DND-41 (cell line): ENCODE measurements around the gene GCNT3.
"Not testable (repeated sequence)": the region's sequence is repeated elsewhere in the genome, so short reads cannot be mapped to it uniquely, and the experiment has no call there.

Experiments used
- ATAC-seq: fragments of 200-7000 bp; cut with Tn5 transposase; 3 replicates; pipeline ENCODE4 v1.9.1; 2021; ENCODE audit warnings: low read depth; ENCODE audit not compliant: insufficient read depth
- DNase-seq: peaks from one replicate; pipeline ENCODE4 v3.0.0-alpha.2; 2020
- H2AFZ ChIP-seq: 2 replicates; pipeline ENCODE4 v1.6.0; 2012; ENCODE audit warnings: low read depth, low read length
- H3K27ac ChIP-seq: 2 replicates; pipeline ENCODE4 v1.5.1; 2012; ENCODE audit warnings: low read length, inconsistent platforms
- H3K27me3 ChIP-seq: fragments of 200-600 bp; sonication (generic); 2 replicates; pipeline ENCODE4 v1.6.0; 2012; ENCODE audit warnings: low read length, mild to moderate bottlenecking, inconsistent platforms; ENCODE audit not compliant: insufficient read depth, poor library complexity
- H3K36me3 ChIP-seq: 2 replicates; pipeline ENCODE4 v1.5.1; 2012; ENCODE audit warnings: low read length, inconsistent platforms; ENCODE audit not compliant: insufficient read depth
- H3K4me1 ChIP-seq: 2 replicates; pipeline ENCODE4 v1.5.1; 2012; ENCODE audit warnings: mild to moderate bottlenecking, low read length; ENCODE audit not compliant: insufficient read depth
- H3K4me2 ChIP-seq: 2 replicates; pipeline ENCODE4 v1.6.0; 2012; ENCODE audit warnings: mild to moderate bottlenecking, moderate library complexity, low read length, inconsistent platforms; ENCODE audit not compliant: insufficient read depth
- H3K4me3 ChIP-seq, 2 experiments: fragments of 200-600 bp in 1 of 2; shearing (Covaris generic) in 1 of 2; 2 replicates each; pipeline ENCODE4 v1.5.1; 2012 to 2016; ENCODE audit warnings: inconsistent platforms in 2 of 2, low read length in 2 of 2, mild to moderate bottlenecking in 2 of 2, low read depth in 1 of 2, moderate library complexity in 1 of 2
- H3K79me2 ChIP-seq: 2 replicates; pipeline ENCODE4 v1.6.0; 2012; ENCODE audit warnings: low read length, inconsistent platforms; ENCODE audit not compliant: insufficient read depth
- H3K9ac ChIP-seq: 2 replicates; pipeline ENCODE4 v1.6.0; 2012; ENCODE audit warnings: low read depth, mild to moderate bottlenecking, inconsistent platforms, low read length, moderate library complexity
- H3K9me3 ChIP-seq: 2 replicates; pipeline ENCODE4 v1.5.1; 2012; ENCODE audit warnings: low read length, moderate library complexity, mild to moderate bottlenecking, inconsistent platforms; ENCODE audit not compliant: insufficient read depth, severe bottlenecking
- H4K20me1 ChIP-seq: 2 replicates; pipeline ENCODE4 v1.6.0; 2012; ENCODE audit warnings: low read length; ENCODE audit not compliant: insufficient read depth
- CTCF ChIP-seq: IDR thresholded peaks from 2 replicates; pipeline ENCODE4 v1.5.1; 2012; ENCODE audit warnings: borderline replicate concordance, low read length, moderate library complexity, mild to moderate bottlenecking; ENCODE audit not compliant: poor library complexity, severe bottlenecking; ENCODE audit errors: extremely low read depth
- EZH2 ChIP-seq: IDR thresholded peaks from 3 replicates; pipeline ENCODE4 v1.6.1; 2012; ENCODE audit warnings: borderline replicate concordance, low read depth, mild to moderate bottlenecking, moderate library complexity, low read length, inconsistent platforms; ENCODE audit not compliant: severe bottlenecking

GCNT3 gene

DNA sequence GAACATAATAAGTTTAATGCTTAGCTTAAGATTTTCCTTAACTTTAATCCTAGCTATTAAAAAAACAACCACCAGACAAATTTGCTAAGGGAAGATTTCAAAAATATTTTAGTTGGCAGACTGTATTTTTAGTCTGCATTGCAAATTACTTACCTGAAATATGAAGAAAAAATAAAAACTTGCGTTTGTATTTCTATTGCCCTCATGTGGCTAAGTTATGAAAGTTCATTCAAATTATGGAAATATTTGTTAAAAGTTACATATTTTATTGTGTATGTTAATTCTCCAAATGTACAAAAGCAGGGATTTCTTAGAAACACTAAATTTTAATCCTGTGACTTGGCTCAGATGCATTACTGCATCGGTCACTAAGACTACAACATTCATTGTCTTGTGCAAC, 30.8 kb downstream of the GCNT3 start:
- peaks cover 43% of the 10 kb centered on the region for H3K36me3 ChIP-seq
- no peak for TF ChIP-seq EZH2
- peak; percentile 21 for TF ChIP-seq CTCF
- no peak for DNase-seq

DNA sequence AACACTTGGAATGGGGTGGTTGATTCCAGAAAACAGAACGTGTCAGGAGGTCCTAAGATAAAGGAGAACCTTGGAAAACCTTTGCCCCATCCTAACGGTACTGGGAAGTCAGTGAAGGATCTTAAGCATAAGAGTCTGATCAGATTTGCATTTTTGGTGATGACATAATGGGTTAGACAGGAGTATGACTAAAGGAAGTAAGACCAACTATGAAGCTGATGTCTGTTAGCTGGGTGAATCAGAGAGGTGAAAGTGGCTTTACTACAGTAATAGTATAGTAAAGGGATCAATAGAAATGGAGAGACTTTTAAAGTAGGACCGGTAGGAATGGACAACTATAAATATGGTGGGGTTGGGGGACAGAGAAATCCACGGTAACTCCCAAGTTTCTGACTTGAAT, 33.2 kb downstream of the GCNT3 start:
- H3K36me3 ChIP-seq: peaks cover 38% of the 10 kb centered on the region

More for the DNA sequence above, 30.8 kb downstream of the GCNT3 start:
- Histone ChIP-seq H3K4me2 (no peak overlapping the region), H3K4me1 (no peaks in the 10 kb centered on the region), H2AFZ (no peak overlapping the region), H3K9ac (no peak overlapping the region), H3K4me3 (no peak overlapping the region), H3K27ac (no peak overlapping the region), H3K27me3 (no peaks in the 10 kb centered on the region), H3K9me3 (no peaks in the 10 kb centered on the region), H3K79me2 (no peaks in the 10 kb centered on the region), H4K20me1 (no peaks in the 10 kb centered on the region)
- ATAC-seq: no peak

DNA sequence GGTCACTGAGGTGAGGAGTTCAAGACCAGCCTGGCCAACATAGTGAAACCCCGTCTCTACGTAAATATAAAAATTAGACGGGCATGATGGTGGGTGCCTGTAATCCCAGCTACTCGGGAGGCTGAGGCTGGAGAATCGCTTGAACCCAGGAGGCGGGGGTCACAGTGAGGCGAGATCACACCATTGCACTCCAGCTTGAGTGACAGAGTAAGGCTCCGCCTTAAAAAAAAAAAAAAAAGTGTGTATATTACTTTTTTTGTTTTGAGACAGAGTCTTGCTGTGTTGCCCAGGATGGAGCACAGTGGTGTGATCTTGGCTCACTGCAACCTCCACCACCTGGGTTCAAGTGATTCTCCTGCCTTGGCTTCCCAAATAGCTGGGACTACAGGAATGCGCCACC, 34.2 kb downstream of the GCNT3 start:
- not testable (repeated sequence) for H3K27ac ChIP-seq, ATAC-seq, H3K4me3 ChIP-seq, H3K9ac ChIP-seq, H3K27me3 ChIP-seq, DNase-seq, H3K79me2 ChIP-seq, H4K20me1 ChIP-seq, H3K9me3 ChIP-seq, H2AFZ ChIP-seq, H3K4me2 ChIP-seq, H3K4me1 ChIP-seq
- peaks cover 39% of the 10 kb centered on the region for H3K36me3 ChIP-seq

More for the DNA sequence above, 33.2 kb downstream of the GCNT3 start:
- TF ChIP-seq EZH2 (no peak), CTCF (no peak)
- DNase-seq: no peak
- H3K27me3 ChIP-seq: no peaks in the 10 kb centered on the region
- no peak for ATAC-seq
- H3K4me3 ChIP-seq: no peak overlapping the region
- no peak overlapping the region for H3K9ac ChIP-seq
- H3K27ac ChIP-seq: no peak overlapping the region
- H3K4me2 ChIP-seq: no peak overlapping the region
- H2AFZ ChIP-seq: no peak overlapping the region
- no peaks in the 10 kb centered on the region for H4K20me1 ChIP-seq
- H3K79me2 ChIP-seq: no peaks in the 10 kb centered on the region
- H3K9me3 ChIP-seq: no peaks in the 10 kb centered on the region
- no peaks in the 10 kb centered on the region for H3K4me1 ChIP-seq

DNA sequence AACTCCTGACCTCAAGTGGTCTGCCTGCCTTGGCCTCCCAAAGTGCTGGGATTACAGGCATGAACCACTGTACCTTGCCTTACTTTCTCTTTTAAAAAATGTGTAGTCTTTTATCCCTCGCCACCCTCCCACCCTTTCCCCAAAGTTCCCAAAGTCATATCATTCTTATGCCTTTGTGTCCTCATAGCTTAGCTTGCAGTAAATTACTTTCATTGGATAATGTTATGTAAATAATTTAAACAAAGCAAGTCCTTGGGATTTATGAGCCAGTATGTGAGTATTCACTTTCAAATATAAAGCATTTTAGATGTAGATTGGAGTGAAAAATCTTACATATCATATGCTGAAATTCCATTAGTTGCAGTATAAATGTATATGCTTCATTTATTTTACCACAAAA, 34.7 kb downstream of the GCNT3 start:
- Histone ChIP-seq H3K79me2 (no peaks in the 10 kb centered on the region; the same call in 1 of the 2 replicates), H3K36me3 (peaks cover 39% of the 10 kb centered on the region), H3K4me2 (no peak overlapping the region), H2AFZ (no peak overlapping the region), H3K9me3 (no peaks in the 10 kb centered on the region), H3K27me3 (no peaks in the 10 kb centered on the region), H3K9ac (no peak overlapping the region), H4K20me1 (no peaks in the 10 kb centered on the region), H3K27ac (no peak overlapping the region), H3K4me1 (no peaks in the 10 kb centered on the region), H3K4me3 (no peak overlapping the region)
- DNase-seq: no peak
- no peak for TF ChIP-seq EZH2
- no peak for TF ChIP-seq CTCF
- ATAC-seq: no peak
